Lower leg skin (tissue), 4 donors: ENCODE results near the gene CRTC3. TPM values are rescaled to one million over a fixed set of nuclear protein-coding genes. Genes with fewer than 3 reads are reported as not detected.

Experiments used
- DNase-seq, 2 donors: peaks; one replicate each; pipeline ENCODE4 v3.0.0-alpha.2; 2019; ENCODE audit warnings: low spot score in 2 of 2
- H3K4me3 ChIP-seq: fragments of 200-600 bp; sonication (generic); 2 replicates; pipeline ENCODE4 v1.5.1; 2017; ENCODE audit warnings: mild to moderate bottlenecking, low read depth; ENCODE audit not compliant: poor library complexity, severe bottlenecking
- POLR2A ChIP-seq, 2 donors: fragments of 450-650 bp; IDR thresholded peaks; one replicate each; pipeline ENCODE4 v1.6.1; 2016 to 2017; ENCODE audit warnings: antibody characterized with exemption in 2 of 2, mild to moderate bottlenecking in 1 of 2, moderate library complexity in 1 of 2
- WGBS, 2 donors: methylation state at CpG; one replicate each; pipeline ENCODE4 v1.1.5; 2018; 5-methylcytosine and 5-hydroxymethylcytosine counted together
- intact Hi-C: fragments of 100-400 bp; cut with DNase I; formaldehyde crosslinking; loops from one replicate; pipeline ENCODE4 v1.15.0; 2023; ENCODE audit warnings: low total_unique reads
- total RNA-seq, 4 donors: library from RNA; depleted of rRNA; stranded (reverse); fragments of >200 nt; gene quantifications; one replicate each; pipeline ENCODE4 v1.1.0, GENCODE V29; 2016
- TF ChIP-seq, protein P1 (sequence below), 3 donors: fragments of 450-650 bp; IDR thresholded peaks; one replicate each; pipeline ENCODE4 v1.5.1; 2016; ENCODE audit warnings: antibody characterized with exemption in 3 of 3, mild to moderate bottlenecking in 3 of 3, moderate library complexity in 2 of 3

CRTC3 gene
- total RNA-seq, 4 donors from 2014 or later = 27.3 to 32.5 (median 28.9) TPM

DNA sequence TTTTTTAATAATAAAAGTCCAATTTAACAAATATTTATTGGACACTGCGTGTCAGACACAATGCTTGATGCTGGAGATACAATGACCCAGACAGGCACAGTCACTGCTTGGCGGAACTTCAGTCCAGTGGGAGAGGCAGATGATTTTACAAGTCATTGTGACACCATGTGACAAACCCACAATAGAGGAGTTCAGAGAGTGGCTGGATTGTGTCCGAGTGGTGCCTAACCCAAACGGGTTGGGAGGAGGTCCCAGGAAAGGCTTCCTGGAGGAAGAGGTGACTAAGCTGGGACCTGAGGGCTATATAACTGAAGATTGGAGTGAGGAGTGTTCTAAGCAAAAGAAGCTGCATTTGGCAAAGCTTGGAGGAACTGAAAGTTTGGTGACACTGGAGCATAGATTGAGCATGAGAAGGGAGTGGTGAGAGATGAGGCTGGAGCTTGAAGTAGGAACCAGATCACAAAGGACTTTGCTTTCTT is 41.4 kb downstream of the CRTC3 start:
- intact Hi-C loops = no loop called here
- WGBS, 2 donors = 32 to 41% methylated on average over 4 of the region's 4 CpGs
- no peak overlapping the region for H3K4me3 ChIP-seq
- TF ChIP-seq, protein P1, sequence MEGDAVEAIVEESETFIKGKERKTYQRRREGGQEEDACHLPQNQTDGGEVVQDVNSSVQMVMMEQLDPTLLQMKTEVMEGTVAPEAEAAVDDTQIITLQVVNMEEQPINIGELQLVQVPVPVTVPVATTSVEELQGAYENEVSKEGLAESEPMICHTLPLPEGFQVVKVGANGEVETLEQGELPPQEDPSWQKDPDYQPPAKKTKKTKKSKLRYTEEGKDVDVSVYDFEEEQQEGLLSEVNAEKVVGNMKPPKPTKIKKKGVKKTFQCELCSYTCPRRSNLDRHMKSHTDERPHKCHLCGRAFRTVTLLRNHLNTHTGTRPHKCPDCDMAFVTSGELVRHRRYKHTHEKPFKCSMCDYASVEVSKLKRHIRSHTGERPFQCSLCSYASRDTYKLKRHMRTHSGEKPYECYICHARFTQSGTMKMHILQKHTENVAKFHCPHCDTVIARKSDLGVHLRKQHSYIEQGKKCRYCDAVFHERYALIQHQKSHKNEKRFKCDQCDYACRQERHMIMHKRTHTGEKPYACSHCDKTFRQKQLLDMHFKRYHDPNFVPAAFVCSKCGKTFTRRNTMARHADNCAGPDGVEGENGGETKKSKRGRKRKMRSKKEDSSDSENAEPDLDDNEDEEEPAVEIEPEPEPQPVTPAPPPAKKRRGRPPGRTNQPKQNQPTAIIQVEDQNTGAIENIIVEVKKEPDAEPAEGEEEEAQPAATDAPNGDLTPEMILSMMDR (IDR thresholded peaks at IDR 0.05) = no peak
- TF ChIP-seq POLR2A (IDR thresholded peaks at IDR 0.05) = no peak
- peak; percentile 83 to 93 for DNase-seq

DNA sequence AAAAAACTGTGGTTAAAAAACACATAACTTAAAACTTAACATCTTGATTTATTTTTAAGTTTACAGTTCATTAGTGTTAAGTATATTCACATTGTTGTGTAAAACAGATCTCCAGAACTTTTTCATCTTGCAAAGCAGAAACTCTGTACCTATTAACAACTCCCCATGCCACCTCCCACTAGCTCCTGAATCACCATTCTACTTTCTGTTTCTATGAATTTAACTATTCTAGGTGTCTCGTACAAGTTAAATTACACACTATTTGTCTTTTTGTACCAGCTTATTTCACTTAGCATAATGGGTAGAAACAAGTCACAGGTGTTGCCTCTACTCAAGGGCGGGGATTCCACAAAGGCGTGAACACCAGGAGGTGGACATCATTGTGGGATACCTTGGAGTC is 43.2 kb downstream of the CRTC3 start:
- no peak for TF ChIP-seq POLR2A (IDR thresholded peaks at IDR 0.05)
- TF ChIP-seq, protein P1 (IDR thresholded peaks at IDR 0.05) = no peak
- intact Hi-C loops = no loop called here
- H3K4me3 ChIP-seq = no peak overlapping the region
- DNase-seq = no peak
- WGBS, 2 donors = 94 to 95% methylated on average over 3 of the region's 3 CpGs

DNA sequence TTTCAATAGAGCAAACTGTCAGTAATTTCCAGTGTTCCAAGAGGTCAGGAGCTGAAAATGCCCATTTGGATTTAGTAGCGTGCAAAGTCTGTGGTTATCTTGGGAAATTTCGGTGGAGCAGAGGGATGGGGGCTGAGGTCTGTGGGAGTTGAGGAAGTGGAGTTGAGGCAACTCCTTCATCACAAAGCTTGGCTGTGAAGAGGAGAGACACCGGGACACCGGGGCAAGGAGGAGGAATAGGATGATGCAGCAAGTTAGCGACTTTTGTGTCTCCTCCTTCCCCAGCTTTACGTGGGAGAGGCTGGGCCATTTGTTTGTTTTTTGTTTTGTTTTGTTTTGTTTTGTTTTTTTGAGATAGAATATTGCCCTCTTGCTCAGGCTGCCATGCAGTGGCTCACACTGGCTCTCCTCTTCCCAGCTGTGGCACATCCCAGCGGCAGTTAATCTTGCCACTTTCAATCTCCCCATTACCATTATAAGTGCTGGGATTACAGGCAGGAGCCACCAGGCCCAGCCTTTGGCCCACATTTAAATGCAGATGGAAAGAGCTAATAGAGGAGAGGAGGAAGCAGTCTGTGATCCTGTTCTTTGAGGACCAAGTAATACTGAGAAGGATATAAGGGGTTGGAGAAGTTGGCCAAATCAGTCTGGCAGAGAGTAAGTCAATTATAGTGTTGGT is 47.1 kb downstream of the CRTC3 start:
- no peak overlapping the region for H3K4me3 ChIP-seq
- TF ChIP-seq, protein P1 (IDR thresholded peaks at IDR 0.05) = no peak
- no peak for TF ChIP-seq POLR2A (IDR thresholded peaks at IDR 0.05)
- intact Hi-C loops = no loop called here
- WGBS, 2 donors = 88 to 90% methylated on average over 7 of the region's 7 CpGs
- DNase-seq = no peak

DNA sequence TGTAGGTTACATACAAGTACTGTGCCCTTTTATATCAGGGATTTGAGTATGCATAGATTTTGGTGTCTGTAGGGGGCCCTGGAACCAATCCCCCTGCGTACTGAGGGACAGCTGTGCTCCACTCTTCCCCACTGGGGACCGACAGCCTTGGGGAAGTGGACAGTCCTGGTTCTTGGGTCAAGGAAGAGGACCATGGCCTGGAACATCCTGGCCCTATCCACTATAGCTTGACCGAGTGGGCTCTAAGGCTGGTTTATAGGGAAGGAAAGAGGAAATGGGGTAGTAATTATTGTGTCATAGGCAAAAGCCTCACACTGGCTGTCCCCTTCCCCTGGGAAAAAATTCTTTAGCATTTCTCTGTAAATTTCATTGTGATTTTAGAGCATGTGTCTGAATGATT is 49.5 kb downstream of the CRTC3 start:
- no peak for TF ChIP-seq POLR2A (IDR thresholded peaks at IDR 0.05)
- TF ChIP-seq, protein P1 (IDR thresholded peaks at IDR 0.05) = no peak
- intact Hi-C loops = no loop called here
- 79 to 91% methylated on average over 3 of the region's 3 CpGs for WGBS, 2 donors
- DNase-seq = no peak
- H3K4me3 ChIP-seq = no peak overlapping the region

DNA sequence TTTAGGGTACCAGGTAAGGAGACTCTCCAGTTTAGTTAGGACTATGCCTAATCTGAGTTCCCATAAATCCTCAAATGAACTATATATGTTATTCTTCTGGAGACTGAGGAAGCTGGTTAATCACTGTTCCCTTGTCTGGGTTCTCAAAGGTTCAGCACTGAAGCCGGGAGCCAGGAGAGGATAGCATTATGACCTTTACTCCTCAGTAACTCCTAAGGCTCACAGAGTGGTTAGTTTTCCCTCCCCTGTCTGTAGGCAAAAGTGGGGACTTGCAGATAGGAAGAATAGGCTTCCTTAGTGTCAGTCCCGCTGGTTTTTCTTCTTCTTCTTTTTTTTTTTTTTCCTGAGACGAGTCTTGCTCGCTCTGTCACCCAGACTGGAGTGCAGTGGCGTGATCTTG is 50.4 kb downstream of the CRTC3 start:
- TF ChIP-seq POLR2A (IDR thresholded peaks at IDR 0.05) = no peak
- TF ChIP-seq, protein P1 (IDR thresholded peaks at IDR 0.05) = no peak
- no peak overlapping the region for H3K4me3 ChIP-seq
- 62 to 63% methylated on average over 5 of the region's 5 CpGs for WGBS, 2 donors
- no peak for DNase-seq
- intact Hi-C loops = no loop called here

DNA sequence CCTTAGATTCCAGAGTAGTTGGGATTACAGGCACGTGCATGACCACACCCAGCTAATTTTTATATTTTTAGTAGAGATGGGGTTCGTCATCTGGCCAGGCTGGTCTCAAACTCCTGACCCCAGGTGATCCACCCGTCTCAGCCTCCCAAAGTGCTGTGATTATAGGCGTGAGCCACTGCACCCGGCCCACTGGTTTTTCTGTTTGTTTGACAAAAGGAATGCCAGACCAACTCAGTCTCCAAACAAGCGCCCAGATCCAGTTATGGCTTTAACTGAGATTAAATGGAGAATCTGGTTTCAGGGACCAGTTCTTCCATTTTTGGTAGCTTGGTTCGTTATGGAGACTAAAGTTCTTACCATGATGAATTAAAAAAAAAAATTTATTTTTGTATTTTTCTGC is 50.8 kb downstream of the CRTC3 start:
- TF ChIP-seq, protein P1 (IDR thresholded peaks at IDR 0.05) = no peak
- TF ChIP-seq POLR2A (IDR thresholded peaks at IDR 0.05) = no peak
- no peak for DNase-seq
- H3K4me3 ChIP-seq = no peak overlapping the region
- intact Hi-C loops = no loop called here
- 64 to 76% methylated on average over 7 of the region's 7 CpGs for WGBS, 2 donors
